Gastrocnemius medialis (tissue), 4 donors: ENCODE data around the gene YLPM1. TPM values are rescaled to one million over a fixed set of nuclear protein-coding genes. Genes with fewer than 3 reads are reported as not detected.

ENCODE experiments used
- ATAC-seq, 2 donors: fragments of 150-250 bp; one replicate each; pipeline ENCODE4 v1.9.1; 2016
- DNase-seq, 2 donors: peaks; one replicate each; pipeline ENCODE4 v3.0.0-alpha.2; 2019
- H3K27ac ChIP-seq, 4 donors: fragments of 200-600 bp; sonication (generic); 1 replicate in 1 of 4; 2 replicates in 3 of 4; pipeline ENCODE4 v1.5.1; 2016 to 2018; ENCODE audit warnings: mild to moderate bottlenecking in 2 of 4, moderate library complexity in 1 of 4
- H3K27me3 ChIP-seq, 3 donors: fragments of 200-600 bp; sonication (generic) in 2 of 3; 1 replicate in 1 of 3; 2 replicates in 2 of 3; pipeline versions ENCODE4 v1.5.1 to v1.6.0; 2016 to 2019; ENCODE audit warnings: mild to moderate bottlenecking in 1 of 3, moderate library complexity in 1 of 3
- H3K36me3 ChIP-seq, 2 donors: fragments of 200-600 bp; sonication (generic) in 1 of 2; one replicate each; pipeline ENCODE4 v1.5.1; 2017 to 2018
- H3K4me1 ChIP-seq, 2 donors: fragments of 200-600 bp; sonication (generic) in 1 of 2; one replicate each; pipeline ENCODE4 v1.5.1; 2016 to 2017; ENCODE audit warnings: mild to moderate bottlenecking in 2 of 2
- H3K4me3 ChIP-seq, 4 donors: fragments of 200-600 bp; sonication (generic) in 3 of 4; 1 replicate in 1 of 4; 2 replicates in 3 of 4; pipeline ENCODE4 v1.5.1; 2016 to 2019; ENCODE audit warnings: mild to moderate bottlenecking in 2 of 4
- H3K9me3 ChIP-seq, 3 donors: fragments of 200-600 bp; sonication (generic) in 2 of 3; 1 replicate in 1 of 3; 2 replicates in 2 of 3; pipeline ENCODE4 v1.5.1; 2016 to 2019
- POLR2A ChIP-seq, 2 donors: fragments of 450-650 bp; IDR thresholded peaks; one replicate each; pipeline ENCODE4 v1.6.1; 2017; ENCODE audit warnings: antibody characterized with exemption in 2 of 2, mild to moderate bottlenecking in 2 of 2, moderate library complexity in 2 of 2
- in situ Hi-C, 4 donors: fragments of 200-750 bp; cut with MboI; loops; one replicate each; pipeline versions ENCODE4 v1.15.0 to v1.8.0; 2017; ENCODE audit warnings: low sequenced_read_pairs in 4 of 4
- intact Hi-C: fragments of 100-400 bp; cut with DNase I; formaldehyde crosslinking; loops from one replicate; pipeline ENCODE4 v1.15.1; 2023; ENCODE audit warnings: low total_unique reads
- total RNA-seq, 4 donors: library from RNA; depleted of rRNA; stranded (reverse); fragments of >200 nt; gene quantifications; one replicate each; pipeline versions ENCODE4 v1.1.0 to v1.2.3, GENCODE V29; 2016
- TF ChIP-seq, protein P1 (sequence below), 5 experiments: fragments of 450-650 bp in 3 of 5; fragments of 200-600 bp in 2 of 5; sonication (generic) in 2 of 5; IDR thresholded peaks in 4 of 5; conservative IDR thresholded peaks in 1 of 5; 1 replicate in 4 of 5; 2 replicates in 1 of 5; pipeline ENCODE4 v1.5.1; 2016 to 2019; ENCODE audit warnings: antibody characterized with exemption in 5 of 5, mild to moderate bottlenecking in 3 of 5, moderate library complexity in 3 of 5

YLPM1 gene
- total RNA-seq, 4 donors from 2014 or later, result 22.2 to 29.2 (median 25.8) TPM

DNA sequence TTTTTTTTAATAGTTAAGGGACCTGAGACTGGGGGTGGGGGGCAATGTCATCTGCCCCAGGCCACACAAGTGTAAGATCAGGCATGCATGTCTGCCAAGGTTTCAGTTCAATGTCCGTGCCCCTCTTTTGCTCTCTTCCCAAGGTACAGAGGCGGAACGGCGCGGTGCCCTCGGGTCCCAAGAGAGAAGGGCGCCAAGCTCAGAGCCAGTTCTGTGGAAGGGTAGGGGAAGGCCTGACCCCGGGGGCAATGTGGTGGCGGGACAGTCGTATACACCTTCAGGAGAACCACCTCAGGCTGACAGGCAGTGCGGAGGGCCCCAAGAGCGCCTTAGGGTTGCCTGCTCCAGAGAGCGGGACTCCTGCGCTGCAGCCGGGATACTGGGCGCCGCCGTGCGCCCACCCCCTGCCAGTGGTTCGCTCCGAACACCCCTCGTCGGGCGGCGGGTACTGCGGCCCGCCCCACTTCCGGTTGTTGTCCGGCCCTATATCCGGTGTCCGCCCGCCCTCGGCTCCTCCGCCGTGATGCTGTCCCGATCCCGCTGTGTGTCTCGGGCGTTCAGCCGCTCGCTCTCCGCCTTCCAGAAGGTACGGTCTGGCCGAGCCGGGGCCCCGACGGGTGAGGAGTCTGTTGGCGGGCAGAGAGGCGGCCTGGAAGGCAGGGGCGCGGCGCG, 118.5 kb downstream of the YLPM1 start, which contains the start of gene DLST:
Gene DLST (plus strand): TSS at position 486 of the 672 bp plus-strand sequence. CDS start 38 bp downstream, at position 524.
- ATAC-seq (peak; percentile 90 to 91), DNase-seq (peak; percentile 68 to 77)
- Histone ChIP-seq H3K4me3 (peak within 1 kb of the TSS; percentile 79 to 94 (median 82)), H3K27ac (peak within 1 kb of the TSS; percentile 94 to 99 (median 95)), H3K4me1 (peaks cover 40 to 44% of the 10 kb centered on the region in 2 donors), H3K36me3 (peaks cover 0 to 7% of the 10 kb centered on the region in 2 donors), H3K9me3 (no peaks in the 10 kb centered on the region), H3K27me3 (no peaks in the 10 kb centered on the region)
- intact Hi-C loops (loop anchor here (2.0 to 10.0 kb wide), 2 partner anchors 21 to 1103 kb away; partner anchors contain the start of genes IFT43 and TGFB3), in situ Hi-C loops (no loop called here)
- peak; percentile 83 to 87 for TF ChIP-seq POLR2A (IDR thresholded peaks at IDR 0.05)
- TF ChIP-seq, protein P1, sequence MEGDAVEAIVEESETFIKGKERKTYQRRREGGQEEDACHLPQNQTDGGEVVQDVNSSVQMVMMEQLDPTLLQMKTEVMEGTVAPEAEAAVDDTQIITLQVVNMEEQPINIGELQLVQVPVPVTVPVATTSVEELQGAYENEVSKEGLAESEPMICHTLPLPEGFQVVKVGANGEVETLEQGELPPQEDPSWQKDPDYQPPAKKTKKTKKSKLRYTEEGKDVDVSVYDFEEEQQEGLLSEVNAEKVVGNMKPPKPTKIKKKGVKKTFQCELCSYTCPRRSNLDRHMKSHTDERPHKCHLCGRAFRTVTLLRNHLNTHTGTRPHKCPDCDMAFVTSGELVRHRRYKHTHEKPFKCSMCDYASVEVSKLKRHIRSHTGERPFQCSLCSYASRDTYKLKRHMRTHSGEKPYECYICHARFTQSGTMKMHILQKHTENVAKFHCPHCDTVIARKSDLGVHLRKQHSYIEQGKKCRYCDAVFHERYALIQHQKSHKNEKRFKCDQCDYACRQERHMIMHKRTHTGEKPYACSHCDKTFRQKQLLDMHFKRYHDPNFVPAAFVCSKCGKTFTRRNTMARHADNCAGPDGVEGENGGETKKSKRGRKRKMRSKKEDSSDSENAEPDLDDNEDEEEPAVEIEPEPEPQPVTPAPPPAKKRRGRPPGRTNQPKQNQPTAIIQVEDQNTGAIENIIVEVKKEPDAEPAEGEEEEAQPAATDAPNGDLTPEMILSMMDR (IDR thresholded peaks at IDR 0.05 in 4 of 5, conservative IDR thresholded peaks at IDR 0.05 in 1 of 5), result peak in 1 of 5 experiments; percentile 7

DNA sequence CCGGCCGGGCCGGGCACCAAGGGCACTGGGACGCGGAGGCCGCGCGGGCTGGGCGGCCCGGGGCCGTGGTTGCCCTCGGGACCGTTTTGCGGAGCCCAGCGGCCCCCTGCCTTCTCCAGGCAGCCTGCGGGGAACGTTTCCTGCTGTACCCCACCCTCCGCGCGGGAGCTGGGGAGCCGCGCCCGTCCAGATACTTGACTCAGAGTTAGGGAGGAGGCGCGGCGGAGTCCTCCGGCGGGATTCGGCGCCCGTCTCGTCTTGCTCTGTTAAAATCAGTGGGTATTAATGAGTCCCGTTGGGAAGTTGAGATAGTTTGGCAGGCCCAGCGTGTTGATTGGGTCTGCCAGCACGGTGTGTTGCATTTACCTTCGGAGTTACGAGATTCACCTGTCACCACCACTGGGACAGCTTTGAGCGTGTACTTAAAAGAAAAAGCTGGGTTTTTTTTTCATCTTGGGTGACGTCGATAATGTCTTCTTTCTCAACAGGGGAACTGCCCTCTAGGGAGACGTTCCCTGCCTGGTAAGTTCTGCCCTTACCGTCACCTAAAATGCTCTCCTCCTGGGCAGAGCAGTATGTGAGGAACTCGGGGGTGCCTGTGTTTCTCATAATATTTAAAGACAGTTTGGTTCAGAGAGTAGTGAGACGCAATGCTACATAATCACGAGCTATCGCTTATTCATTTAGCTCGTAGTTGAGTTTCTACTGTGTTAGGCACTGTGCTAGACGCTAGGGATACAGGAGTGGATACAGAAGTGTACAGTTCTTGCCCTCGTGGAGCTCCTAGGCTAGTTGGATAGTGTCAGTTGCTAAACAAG, 119.2 kb downstream of the YLPM1 start:
- Histone ChIP-seq H3K27me3 (no peaks in the 10 kb centered on the region), H3K9me3 (no peaks in the 10 kb centered on the region), H3K36me3 (peaks cover 0 to 7% of the 10 kb centered on the region in 2 donors), H3K4me3 (peak overlapping the region; percentile 79 to 94 (median 82)), H3K4me1 (peaks cover 47 to 51% of the 10 kb centered on the region in 2 donors), H3K27ac (peak overlapping the region; percentile 94 to 99 (median 95))
- ATAC-seq (peak; percentile 41 to 55), DNase-seq (peak in 1 of 2 donors; percentile 33)
- in situ Hi-C loops, result no loop called here
- intact Hi-C loops, result loop anchor here (2.0 to 10.0 kb wide), 2 partner anchors 22 to 1102 kb away; partner anchors contain the start of genes IFT43 and TGFB3
- TF ChIP-seq, protein P1 (IDR thresholded peaks at IDR 0.05 in 4 of 5, conservative IDR thresholded peaks at IDR 0.05 in 1 of 5), result no peak
- peak in 1 of 2 donors; percentile 44 for TF ChIP-seq POLR2A (IDR thresholded peaks at IDR 0.05)

Other genes starting within 250 kb of the YLPM1 start
- 10 to 100 TPM; 19.8 to 51.9 (median 28.8) TPM for gene LTBP2, start 151.1 kb upstream of the YLPM1 start, total RNA-seq
- gene AREL1, start 50.2 kb upstream of the YLPM1 start, total RNA-seq, result 10 to 100 TPM; 14.7 to 30.1 (median 22.1) TPM
- 10 to 100 TPM; 15.1 to 22.9 (median 18.6) TPM for gene FCF1, start 50.2 kb upstream of the YLPM1 start, total RNA-seq
- not detected for gene PROX2, start 112.8 kb downstream of the YLPM1 start, total RNA-seq
- 100 to 1,000 TPM in 2 of 4 donors, 10 to 100 TPM in 2; 71.3 to 157 (median 105) TPM for gene DLST, start 118.6 kb downstream of the YLPM1 start, total RNA-seq
- 10 to 100 TPM; 11.7 to 34.4 (median 18.7) TPM for gene RPS6KL1, start 159.9 kb downstream of the YLPM1 start, total RNA-seq
- 1 to 10 TPM; 2.2 to 7.8 (median 3.8) TPM for gene PGF, start 192.3 kb downstream of the YLPM1 start, total RNA-seq
- gene EIF2B2, start 239.6 kb downstream of the YLPM1 start, total RNA-seq, result 10 to 100 TPM; 42.7 to 79.0 (median 69.9) TPM